HFF-Myc (cell line): ENCODE data around the gene RPL32.

Source experiments
- DNase-seq: peaks from one replicate; pipeline ENCODE4 v3.0.0-alpha.2; 2011; ENCODE audit warnings: low read depth; ENCODE audit errors: extremely low read depth
- H3K4me3 ChIP-seq: replicated peaks from 2 replicates; pipeline ENCODE4 v1.5.1; 2011; ENCODE audit warnings: low read depth, mild to moderate bottlenecking, control low read depth, low read length
- TF ChIP-seq, protein P1 (sequence below): IDR thresholded peaks from 2 replicates; pipeline ENCODE4 v1.5.1; 2012; ENCODE audit warnings: mild to moderate bottlenecking, low read depth, low read length, control low read depth; ENCODE audit errors: missing control alignments

Gene RPL32

DNA sequence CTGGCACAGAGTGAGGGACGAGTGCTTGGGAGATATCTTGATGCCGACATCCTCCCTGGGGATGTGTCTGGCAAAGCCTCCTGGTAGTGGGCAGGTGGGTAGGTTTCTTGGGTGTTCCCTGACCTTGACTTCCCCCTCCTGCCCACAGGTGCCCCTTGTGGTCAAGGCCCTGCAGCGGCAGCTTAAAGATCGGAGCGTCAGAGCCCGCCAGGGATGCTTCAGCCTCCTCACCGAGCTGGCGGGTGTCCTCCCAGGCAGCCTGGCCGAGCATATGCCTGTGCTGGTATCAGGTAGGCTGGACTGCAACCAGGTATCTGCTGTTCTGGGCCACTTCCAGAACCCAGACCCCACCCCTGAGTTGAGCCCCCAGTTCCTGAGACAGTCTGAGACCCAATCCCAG lies 25.6 kb downstream of the RPL32 start:
- H3K4me3 ChIP-seq, result no peak overlapping the region
- no peak for DNase-seq
- TF ChIP-seq, protein P1, sequence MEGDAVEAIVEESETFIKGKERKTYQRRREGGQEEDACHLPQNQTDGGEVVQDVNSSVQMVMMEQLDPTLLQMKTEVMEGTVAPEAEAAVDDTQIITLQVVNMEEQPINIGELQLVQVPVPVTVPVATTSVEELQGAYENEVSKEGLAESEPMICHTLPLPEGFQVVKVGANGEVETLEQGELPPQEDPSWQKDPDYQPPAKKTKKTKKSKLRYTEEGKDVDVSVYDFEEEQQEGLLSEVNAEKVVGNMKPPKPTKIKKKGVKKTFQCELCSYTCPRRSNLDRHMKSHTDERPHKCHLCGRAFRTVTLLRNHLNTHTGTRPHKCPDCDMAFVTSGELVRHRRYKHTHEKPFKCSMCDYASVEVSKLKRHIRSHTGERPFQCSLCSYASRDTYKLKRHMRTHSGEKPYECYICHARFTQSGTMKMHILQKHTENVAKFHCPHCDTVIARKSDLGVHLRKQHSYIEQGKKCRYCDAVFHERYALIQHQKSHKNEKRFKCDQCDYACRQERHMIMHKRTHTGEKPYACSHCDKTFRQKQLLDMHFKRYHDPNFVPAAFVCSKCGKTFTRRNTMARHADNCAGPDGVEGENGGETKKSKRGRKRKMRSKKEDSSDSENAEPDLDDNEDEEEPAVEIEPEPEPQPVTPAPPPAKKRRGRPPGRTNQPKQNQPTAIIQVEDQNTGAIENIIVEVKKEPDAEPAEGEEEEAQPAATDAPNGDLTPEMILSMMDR, result no peak

DNA sequence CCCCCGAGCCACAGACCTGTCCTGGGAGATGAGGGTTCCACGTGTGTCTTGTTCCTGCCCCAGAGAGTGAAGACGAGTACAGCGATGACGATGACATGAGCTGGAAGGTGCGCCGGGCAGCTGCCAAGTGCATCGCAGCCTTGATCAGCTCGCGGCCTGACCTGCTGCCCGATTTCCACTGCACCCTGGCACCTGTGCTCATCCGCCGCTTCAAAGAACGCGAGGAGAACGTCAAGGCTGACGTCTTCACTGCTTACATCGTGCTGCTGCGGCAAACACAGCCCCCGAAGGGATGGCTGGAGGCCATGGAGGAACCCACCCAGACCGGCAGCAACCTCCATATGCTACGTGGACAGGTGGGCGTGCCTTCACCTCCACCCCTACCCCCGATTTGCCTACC lies 26.3 kb downstream of the RPL32 start:
- no peak for DNase-seq
- no peak overlapping the region for H3K4me3 ChIP-seq
- TF ChIP-seq, protein P1, result no peak

DNA sequence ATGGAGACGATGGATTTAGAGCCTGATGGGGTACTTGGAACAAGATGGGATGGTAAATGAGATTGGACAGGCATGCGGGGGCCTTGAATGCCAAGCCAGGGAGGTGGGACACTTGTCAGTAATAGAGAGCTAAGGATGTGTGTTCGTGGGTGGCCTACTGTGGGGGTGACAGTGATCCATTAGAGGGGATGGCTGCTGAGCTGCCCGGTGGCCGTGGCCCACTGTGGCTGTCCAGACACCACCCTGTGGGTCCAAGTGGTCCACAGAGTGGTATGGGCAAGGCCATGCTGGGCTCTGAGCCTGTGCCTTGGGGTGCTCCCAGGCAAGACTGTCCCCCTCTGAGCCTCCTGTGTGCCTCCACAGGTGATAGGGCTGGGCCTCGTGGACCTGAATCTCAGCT lies 27.4 kb downstream of the RPL32 start:
- TF ChIP-seq, protein P1, result no peak
- H3K4me3 ChIP-seq, result no peak overlapping the region
- no peak for DNase-seq

DNA sequence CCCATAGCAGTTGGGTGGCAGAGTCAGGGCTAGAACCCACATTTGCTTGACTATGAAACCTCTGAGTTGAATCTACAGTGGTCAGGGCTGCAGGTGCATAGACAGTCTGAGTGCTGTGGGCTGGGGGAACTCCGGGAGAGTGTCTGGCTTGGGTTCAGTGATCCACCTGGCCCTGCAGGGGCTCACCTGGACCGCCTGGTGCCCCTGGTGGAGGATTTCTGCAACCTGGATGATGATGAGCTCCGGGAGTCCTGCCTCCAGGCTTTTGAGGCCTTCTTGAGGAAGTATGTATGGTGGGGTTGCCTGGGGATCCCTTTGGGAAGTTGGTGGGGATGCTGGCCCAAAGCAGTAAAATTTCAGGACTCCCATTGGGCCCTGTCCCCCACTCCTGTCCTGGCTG lies 28.6 kb downstream of the RPL32 start:
- no peak overlapping the region for H3K4me3 ChIP-seq
- TF ChIP-seq, protein P1, result no peak
- no peak for DNase-seq

DNA sequence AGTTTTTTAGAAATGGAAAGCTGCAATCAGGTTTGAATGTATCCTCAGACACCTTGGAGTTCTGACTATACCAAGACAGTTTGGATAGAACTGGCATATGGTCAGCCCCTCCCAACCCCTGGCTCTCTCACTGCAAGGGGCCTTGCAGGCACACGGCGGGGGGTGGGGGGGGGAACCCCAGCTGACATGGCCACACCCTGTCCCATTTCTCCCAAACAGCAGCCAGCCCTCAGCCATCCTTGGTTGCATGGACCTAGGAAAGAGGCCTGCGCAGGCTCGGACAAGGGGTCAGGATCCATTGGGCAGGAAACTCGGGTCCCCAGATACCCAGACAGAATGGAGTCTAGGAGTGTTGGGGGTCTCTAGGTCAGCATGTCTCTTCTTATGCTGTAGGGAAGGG lies 30.4 kb downstream of the RPL32 start:
- no peak overlapping the region for H3K4me3 ChIP-seq
- no peak for DNase-seq
- TF ChIP-seq, protein P1, result no peak

DNA sequence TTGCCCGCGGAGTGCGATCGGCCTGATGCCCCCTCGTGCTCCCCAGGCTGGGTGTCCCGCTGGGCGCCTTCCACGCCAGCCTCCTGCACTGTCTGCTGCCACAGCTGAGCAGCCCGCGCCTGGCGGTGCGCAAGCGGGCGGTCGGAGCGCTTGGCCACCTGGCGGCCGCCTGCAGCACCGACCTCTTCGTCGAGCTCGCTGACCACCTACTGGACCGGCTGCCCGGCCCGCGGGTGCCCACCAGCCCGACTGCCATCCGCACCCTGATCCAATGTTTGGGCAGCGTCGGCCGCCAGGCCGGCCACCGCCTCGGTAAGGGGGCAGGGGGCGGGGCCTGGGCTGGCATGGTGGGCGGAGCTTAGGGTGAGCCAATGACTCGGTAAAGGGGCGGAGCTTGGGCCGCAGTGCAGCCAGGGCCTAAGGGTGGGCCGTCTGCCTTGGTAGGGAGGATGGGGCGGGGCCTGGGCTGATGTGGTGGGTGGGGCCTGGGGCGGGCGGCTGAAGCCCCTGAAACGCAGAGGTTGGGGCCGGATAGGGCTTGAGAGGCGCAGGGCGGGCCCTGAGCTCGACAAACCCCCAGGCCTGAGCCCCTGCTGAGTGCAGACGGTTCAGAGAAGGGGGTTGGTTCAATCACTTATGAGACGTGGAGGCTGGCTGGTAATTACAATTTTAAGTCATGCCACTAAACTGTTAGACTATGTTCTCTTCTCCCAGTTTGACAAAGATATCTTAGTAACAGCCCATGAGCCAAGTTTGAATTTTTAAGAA lies 31.2 kb downstream of the RPL32 start:
- TF ChIP-seq, protein P1, result peak; percentile 78
- H3K4me3 ChIP-seq, result peak overlapping the region; percentile 43
- DNase-seq, result peak; percentile 50

DNA sequence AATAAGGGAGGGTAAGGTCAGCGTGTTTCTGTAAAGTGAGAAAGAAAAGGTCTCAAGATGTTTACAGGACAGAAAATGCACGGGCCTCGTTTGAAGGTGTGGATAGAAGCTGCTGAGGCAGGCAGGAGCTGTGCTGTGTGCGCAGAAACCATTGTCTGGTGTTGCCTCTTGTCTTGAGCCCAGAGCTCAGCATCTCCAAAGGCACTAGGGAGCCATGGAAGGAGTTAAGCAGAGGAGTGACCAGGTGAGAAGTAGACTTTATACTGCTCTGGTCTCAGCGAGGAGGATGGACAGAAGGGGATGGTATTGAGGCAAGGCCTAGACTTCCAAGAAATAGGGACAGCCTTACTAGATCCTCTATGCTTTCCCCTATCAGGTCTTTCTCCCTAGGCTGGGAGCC lies 31.9 kb downstream of the RPL32 start:
- peak overlapping the region; percentile 43; the same call in 1 of the 2 replicates for H3K4me3 ChIP-seq
- DNase-seq, result no peak
- TF ChIP-seq, protein P1, result no peak
